H1 (cell line): ENCODE data around the gene COQ5. TPM values are rescaled to one million over a fixed set of nuclear protein-coding genes. Genes with fewer than 3 reads are reported as not detected.

Experiments
- CTCF ChIA-PET: fragments of 300-600 bp; sonication (Branson Sonifier 250); formaldehyde crosslinking; loops from one replicate; lab custom pipeline; 2021; ENCODE audit not compliant: partially characterized antibody; lab: Charles Lee
- POLR2A ChIA-PET: fragments of 300-600 bp; sonication (Branson Sonifier 250); formaldehyde crosslinking; loops from one replicate; lab custom pipeline; 2021; ENCODE audit warnings: inconsistent platforms; ENCODE audit not compliant: partially characterized antibody; lab: Charles Lee
- DNase-seq, 2 experiments: peaks; one replicate each; pipeline versions ENCODE4 v3.0.0 to v3.0.0-alpha.2; 2010 to 2022; ENCODE audit warnings: low spot score in 2 of 2, low read depth in 1 of 2, mixed read lengths in 1 of 2
- FAIRE-seq: peaks from 2 replicates; lab custom pipeline; 2011; peaks lifted over from hg19 to GRCh38; lab: Jason Lieb, UNC
- H2AFZ ChIP-seq: 2 replicates; pipeline ENCODE4 v1.8.1; 2012; ENCODE audit warnings: low read length, inconsistent platforms
- H2AK5ac ChIP-seq: 2 replicates; pipeline ENCODE4 v1.6.1; 2013; ENCODE audit warnings: low read depth, low read length
- H2BK120ac ChIP-seq: replicated peaks from 2 replicates; pipeline ENCODE3; 2013; ENCODE audit warnings: low read depth, low read length, inconsistent platforms
- H2BK12ac ChIP-seq: 2 replicates; pipeline ENCODE4 v1.6.1; 2013; ENCODE audit warnings: low read depth, low read length
- H2BK15ac ChIP-seq: 2 replicates; pipeline ENCODE4 v1.6.1; 2013; ENCODE audit warnings: low read length
- H2BK20ac ChIP-seq: 2 replicates; pipeline ENCODE4 v1.6.1; 2013; ENCODE audit warnings: low read length
- H2BK5ac ChIP-seq: 2 replicates; pipeline ENCODE4 v1.6.1; 2013; ENCODE audit warnings: low read depth, low read length
- H3K14ac ChIP-seq: 2 replicates; pipeline ENCODE4 v1.6.1; 2013; ENCODE audit warnings: inconsistent platforms; ENCODE audit not compliant: insufficient read length
- H3K18ac ChIP-seq: 2 replicates; pipeline ENCODE4 v1.6.1; 2013; ENCODE audit warnings: low read length; ENCODE audit errors: extremely low read depth
- H3K23ac ChIP-seq: 2 replicates; pipeline ENCODE4 v1.6.1; 2013; ENCODE audit warnings: inconsistent platforms; ENCODE audit not compliant: insufficient read length
- H3K23me2 ChIP-seq: 2 replicates; pipeline ENCODE4 v1.6.1; 2013; ENCODE audit warnings: low read depth, low read length
- H3K27ac ChIP-seq: 2 replicates; pipeline ENCODE4 v1.6.1; 2011; ENCODE audit warnings: low read depth, low read length, inconsistent platforms
- H3K27me3 ChIP-seq, 4 experiments: replicated peaks in 1 of 4; 1 replicate in 1 of 4; 2 replicates in 3 of 4; pipeline versions ENCODE4 v1.6.1 to v1.8.1; 2011 to 2013; ENCODE audit warnings: low read length in 3 of 4, mild to moderate bottlenecking in 3 of 4, inconsistent platforms in 2 of 4, mixed read lengths in 2 of 4, moderate library complexity in 1 of 4; ENCODE audit not compliant: control insufficient read depth in 3 of 4, insufficient read depth in 3 of 4; ENCODE audit errors: extremely low read depth in 1 of 4
- H3K36me3 ChIP-seq, 4 experiments: 2 replicates each; pipeline versions ENCODE4 v1.6.1 to v1.8.1; 2011 to 2013; ENCODE audit warnings: mild to moderate bottlenecking in 4 of 4, low read length in 3 of 4, moderate library complexity in 2 of 4, control low read depth in 1 of 4, inconsistent platforms in 1 of 4; ENCODE audit not compliant: insufficient read depth in 4 of 4, control insufficient read depth in 2 of 4
- H3K4ac ChIP-seq: replicated peaks from 2 replicates; pipeline ENCODE3; 2013; ENCODE audit warnings: low read length, low read depth, mixed read lengths, inconsistent platforms; ENCODE audit not compliant: insufficient read length
- H3K4me1 ChIP-seq, 4 experiments: replicated peaks in 1 of 4; 1 replicate in 1 of 4; 2 replicates in 3 of 4; pipeline versions ENCODE4 v1.6.1 to v1.8.1; 2011 to 2013; ENCODE audit warnings: low read length in 3 of 4, inconsistent platforms in 2 of 4, mixed read lengths in 1 of 4; ENCODE audit not compliant: insufficient read depth in 4 of 4, control insufficient read depth in 3 of 4
- H3K4me2 ChIP-seq, 2 experiments: 2 replicates each; pipeline versions ENCODE4 v1.6.1 to v1.8.1; 2011 to 2013; ENCODE audit warnings: low read depth in 2 of 2, low read length in 2 of 2, control low read depth in 1 of 2, inconsistent platforms in 1 of 2, mild to moderate bottlenecking in 1 of 2; ENCODE audit not compliant: insufficient read depth in 1 of 2
- H3K4me3 ChIP-seq, 4 experiments: fragments of 200-600, 300-600 bp in 1 of 4; sonication (generic), shearing (Covaris generic), sonication (Bioruptor Twin) in 1 of 4; 2 replicates each; pipeline versions ENCODE4 v1.5.1 to v1.8.1; 2011 to 2016; ENCODE audit warnings: low read length in 4 of 4, low read depth in 3 of 4, control low read depth in 2 of 4, inconsistent platforms in 2 of 4, mild to moderate bottlenecking in 2 of 4, mixed read lengths in 1 of 4, moderate library complexity in 1 of 4; ENCODE audit not compliant: insufficient read depth in 2 of 4; ENCODE audit errors: extremely low read depth in 1 of 4
- H3K56ac ChIP-seq: replicated peaks from 2 replicates; pipeline ENCODE3; 2013; ENCODE audit warnings: low read depth, mild to moderate bottlenecking, mixed read lengths, low read length, inconsistent platforms; ENCODE audit not compliant: insufficient read length
- H3K79me1 ChIP-seq: 2 replicates; pipeline ENCODE4 v1.6.1; 2013; ENCODE audit warnings: low read depth, low read length, control low read depth
- H3K79me2 ChIP-seq, 2 experiments: 2 replicates each; pipeline versions ENCODE4 v1.6.1 to v1.8.1; 2012 to 2013; ENCODE audit warnings: low read length in 2 of 2, mild to moderate bottlenecking in 2 of 2, inconsistent platforms in 1 of 2; ENCODE audit not compliant: insufficient read depth in 2 of 2, control insufficient read depth in 1 of 2
- H3K9ac ChIP-seq, 4 experiments: replicated peaks in 1 of 4; 1 replicate in 1 of 4; 2 replicates in 3 of 4; pipeline versions ENCODE4 v1.6.1 to v1.8.1; 2011 to 2013; ENCODE audit warnings: low read depth in 3 of 4, low read length in 3 of 4, control low read depth in 2 of 4, mild to moderate bottlenecking in 2 of 4, moderate library complexity in 2 of 4, inconsistent platforms in 1 of 4; ENCODE audit errors: extremely low read depth in 1 of 4
- H3K9me3 ChIP-seq, 2 experiments: 2 replicates each; pipeline versions ENCODE4 v1.6.1 to v1.8.1; 2012 to 2013; ENCODE audit warnings: mild to moderate bottlenecking in 2 of 2, moderate library complexity in 2 of 2, control low read depth in 1 of 2, inconsistent platforms in 1 of 2, low read depth in 1 of 2, low read length in 1 of 2, mixed read lengths in 1 of 2; ENCODE audit not compliant: insufficient read depth in 2 of 2
- H4K20me1 ChIP-seq, 2 experiments: replicated peaks in 1 of 2; 2 replicates each; pipeline versions ENCODE3 to v1.8.1; 2011 to 2013; ENCODE audit warnings: inconsistent platforms in 2 of 2, low read length in 2 of 2, mild to moderate bottlenecking in 1 of 2; ENCODE audit not compliant: insufficient read depth in 2 of 2, control insufficient read depth in 1 of 2
- H4K5ac ChIP-seq: 2 replicates; pipeline ENCODE4 v1.6.1; 2013; ENCODE audit warnings: low read length, low read depth, mixed read lengths, inconsistent platforms; ENCODE audit not compliant: insufficient read length
- H4K8ac ChIP-seq: 2 replicates; pipeline ENCODE4 v1.8.0; 2013; ENCODE audit warnings: mild to moderate bottlenecking, moderate library complexity, low read length, inconsistent platforms; ENCODE audit not compliant: insufficient read depth; ENCODE audit errors: extremely low read depth
- H4K91ac ChIP-seq: replicated peaks from 2 replicates; pipeline ENCODE3; 2013; ENCODE audit warnings: low read length, mixed read lengths, inconsistent platforms; ENCODE audit not compliant: insufficient read length
- BCL11A ChIP-seq, 2 experiments: IDR thresholded peaks; one replicate each; pipeline ENCODE4 v1.6.1; 2011; ENCODE audit warnings: low read depth in 2 of 2, low read length in 2 of 2, mild to moderate bottlenecking in 2 of 2
- CREB1 ChIP-seq: IDR thresholded peaks from 2 replicates; pipeline ENCODE4 v1.6.1; 2012; ENCODE audit warnings: inconsistent platforms
- CTBP2 ChIP-seq: IDR thresholded peaks from 2 replicates; pipeline ENCODE4 v1.7.0; 2011; ENCODE audit warnings: borderline replicate concordance, mild to moderate bottlenecking, moderate library complexity, mixed read lengths, low read length; ENCODE audit not compliant: insufficient read depth, insufficient read length
- GABPA ChIP-seq: IDR thresholded peaks from 2 replicates; pipeline ENCODE4 v1.6.1; 2011; ENCODE audit warnings: mild to moderate bottlenecking, low read length, moderate library complexity, borderline replicate concordance; ENCODE audit not compliant: insufficient read depth
- KDM5A ChIP-seq: fragments of 200-600 bp; IDR thresholded peaks from 2 replicates; pipeline ENCODE4 v1.7.1; 2012; ENCODE audit warnings: mild to moderate bottlenecking, low read length, inconsistent platforms, mixed read lengths
- POLR2A ChIP-seq, 2 experiments: IDR thresholded peaks; 1 replicate in 1 of 2; 2 replicates in 1 of 2; pipeline ENCODE4 v1.6.1; 2011; ENCODE audit warnings: low read depth in 2 of 2, low read length in 2 of 2, mild to moderate bottlenecking in 2 of 2; ENCODE audit errors: control extremely low read depth in 1 of 2
- SIX5 ChIP-seq: IDR thresholded peaks from 2 replicates; pipeline ENCODE4 v1.6.1; 2011; ENCODE audit warnings: mild to moderate bottlenecking, low read depth, low read length
- TAF7 ChIP-seq: optimal IDR thresholded peaks from 2 replicates; pipeline ENCODE3; 2011; ENCODE audit warnings: low read depth, mild to moderate bottlenecking, inconsistent platforms, low read length, moderate library complexity, borderline replicate concordance
- WGBS, 2 experiments: shearing (Covaris generic) in 1 of 2; methylation state at CpG; one replicate each; pipeline versions ENCODE4 v1.1.6 to v1.1.7; 2013 to 2015; ENCODE audit warnings: low lambda C conversion rate in 2 of 2, mixed read lengths in 2 of 2, inconsistent platforms in 1 of 2, low coverage in 1 of 2, missing lambda C conversion rate in 1 of 2; ENCODE audit not compliant: insufficient replicate concordance in 2 of 2, insufficient coverage in 1 of 2, insufficient read length in 1 of 2; ENCODE audit errors: extremely low coverage in 1 of 2, missing lambda C conversion rate in 1 of 2; 5-methylcytosine and 5-hydroxymethylcytosine counted together
- polyA plus RNA-seq, 7 experiments: library from polyadenylated mRNA; depleted of rRNA in 3 of 7; stranded (reverse) in 5 of 7; unstranded in 2 of 7; fragments of >200 nt in 5 of 7; fragments of 200-250 nt in 2 of 7; gene quantifications; 1 replicate in 5 of 7; 2 replicates in 1 of 7; 4 replicates in 1 of 7; pipeline versions ENCODE4 v1.2.1 to v1.2.3, GENCODE V29; 2011 to 2013; ENCODE audit warnings: missing spikeins in 2 of 7, mixed read lengths in 2 of 7
- total RNA-seq: library from RNA; stranded (reverse); fragmentation: NEBNext Ultra II Directional; extraction: Animal tissue kit (Norgen Biotek cat#: 25700); gene quantifications from 2 replicates; pipeline ENCODE4 v1.2.1, GENCODE V29; 2021

The COQ5 gene
- total and polyA plus RNA-seq, 2 of the 8 experiments (the other 6 are each of a cell fraction or from before 2014, with no cell fraction given), result 35.1 to 35.8 TPM

GRCh38 chr12:120574106-120574505, 45.1 kb upstream of the COQ5 start:
- no peak overlapping the region for H2BK120ac ChIP-seq
- no peak for TF ChIP-seq POLR2A (IDR thresholded peaks at IDR 0.05; ENCODE audit: control extremely low read depth in 1 of 2, low read depth in 2 of 2, low read length in 2 of 2)
- no peak for TF ChIP-seq CREB1
- TF ChIP-seq BCL11A (IDR thresholded peaks at IDR 0.05; ENCODE audit: low read depth in 2 of 2, low read length in 2 of 2), result no peak
- TF ChIP-seq GABPA, result no peak
- TF ChIP-seq CTBP2, result no peak
- TF ChIP-seq SIX5, result no peak
- no peak for TF ChIP-seq KDM5A
- TF ChIP-seq TAF7, result no peak
- TF ChIP-seq, all 59 proteins: peak for 0
- H3K4me2 ChIP-seq, result no peak overlapping the region
- ChIA-PET CTCF (interaction anchor here (2.6 kb wide), 1 partner anchor 10 kb away, joined by 10 read pairs; no protein-coding TSS in a partner anchor), POLR2A (interaction anchor here (1.2 to 2.2 kb wide), 3 partner anchors 13 to 53 kb away, joined by 3 to 8 read pairs (median 3); no protein-coding TSS in a partner anchor)
- WGBS, 2 experiments, result 97% methylated on average over 2 of the region's 2 CpGs; no CpG with 5 or more reads in 1 of the 2 experiments
- no peaks in the 10 kb centered on the region; a peak in 1 of 7 replicates for H3K4me1 ChIP-seq
- no peak overlapping the region for H3K18ac ChIP-seq
- H3K27ac ChIP-seq, result no peak overlapping the region
- H3K36me3 ChIP-seq, result peaks cover 39 to 84% (median 64%) of the 10 kb centered on the region in 4 experiments
- FAIRE-seq (no peak), DNase-seq (no peak)
- no peak overlapping the region for H2AFZ ChIP-seq
- no peak overlapping the region for H3K4ac ChIP-seq
- no peak overlapping the region for H2BK12ac ChIP-seq
- no peak overlapping the region for H4K5ac ChIP-seq
- H2BK15ac ChIP-seq, result no peak overlapping the region
- no peak overlapping the region for H2AK5ac ChIP-seq
- no peak overlapping the region for H3K4me3 ChIP-seq
- H3K23me2 ChIP-seq, result no peaks in the 10 kb centered on the region
- no peak overlapping the region for H2BK20ac ChIP-seq
- no peaks in the 10 kb centered on the region for H3K27me3 ChIP-seq
- H2BK5ac ChIP-seq, result no peak overlapping the region
- H3K9me3 ChIP-seq, result no peaks in the 10 kb centered on the region
- H4K8ac ChIP-seq, result no peak overlapping the region
- no peak overlapping the region for H3K56ac ChIP-seq
- no peak overlapping the region for H3K23ac ChIP-seq
- peaks cover 0 to 8% of the 10 kb centered on the region in 2 experiments for H4K20me1 ChIP-seq
- H3K9ac ChIP-seq, result no peak overlapping the region
- H3K79me1 ChIP-seq, result no peaks in the 10 kb centered on the region
- H4K91ac ChIP-seq, result no peak overlapping the region
- H3K14ac ChIP-seq, result no peak overlapping the region
- no peaks in the 10 kb centered on the region for H3K79me2 ChIP-seq
